GM04503 (cell line): ENCODE results near the gene ITGA11.

Source experiments
- DNase-seq: peaks from one replicate; pipeline ENCODE4 v3.0.0-alpha.2; 2012; ENCODE audit warnings: low read depth

ITGA11 gene

DNA sequence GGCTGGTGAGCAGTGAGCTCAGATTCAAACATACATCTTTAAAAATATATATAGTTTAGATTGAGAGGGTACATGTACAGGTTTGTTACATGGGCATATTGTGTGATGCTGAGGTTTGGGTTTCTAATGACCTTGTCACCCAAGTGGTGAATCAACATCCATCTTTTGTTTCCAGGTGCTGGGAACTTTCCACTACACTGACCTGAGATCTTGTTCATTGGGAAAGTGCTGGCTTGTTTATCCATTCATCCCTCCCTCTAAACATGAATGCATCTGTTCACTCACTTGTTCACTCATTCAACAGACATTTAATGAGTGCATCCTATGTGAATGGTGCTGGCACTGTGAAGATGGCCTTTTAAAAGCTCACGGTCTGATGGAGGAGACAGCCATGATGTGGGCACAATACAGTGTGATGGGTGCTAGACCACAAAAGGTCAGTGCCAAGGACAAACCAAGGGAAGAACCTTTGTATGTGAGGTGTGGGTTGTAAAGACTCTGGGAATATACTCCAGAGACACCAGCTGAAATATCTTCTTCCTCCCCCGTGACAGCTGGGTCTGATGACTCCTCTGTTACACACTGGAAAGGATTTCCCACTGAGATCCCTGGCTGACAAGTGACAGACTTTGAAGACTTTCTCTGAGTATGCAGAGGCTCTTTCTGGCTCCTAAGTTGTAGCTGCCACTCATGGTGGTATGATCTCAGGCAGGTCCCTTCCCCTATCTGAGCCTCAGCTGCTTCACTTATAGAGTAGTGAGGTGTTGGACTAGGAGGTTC, 16.2 kb upstream of the ITGA11 start:
- no peak for DNase-seq

DNA sequence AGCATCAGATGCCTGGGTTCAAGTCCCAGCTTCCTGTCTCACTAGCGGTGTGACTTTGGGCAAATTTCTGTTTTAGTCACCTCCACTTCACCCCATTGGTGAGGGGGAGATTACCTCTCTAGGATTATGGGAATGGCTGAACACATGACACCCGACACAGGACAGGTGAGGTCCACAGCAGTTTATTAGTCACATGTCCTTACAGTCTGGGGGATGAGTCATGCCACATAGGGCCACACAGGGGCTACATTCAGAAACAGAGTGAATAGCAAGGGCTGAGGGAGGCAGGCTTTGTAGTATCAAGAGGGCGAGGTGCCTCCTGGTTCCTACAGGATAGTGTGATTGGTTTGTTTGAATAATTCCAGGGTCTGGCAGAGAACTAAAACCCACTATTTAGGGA, 15.2 kb upstream of the ITGA11 start:
- DNase-seq: no peak

DNA sequence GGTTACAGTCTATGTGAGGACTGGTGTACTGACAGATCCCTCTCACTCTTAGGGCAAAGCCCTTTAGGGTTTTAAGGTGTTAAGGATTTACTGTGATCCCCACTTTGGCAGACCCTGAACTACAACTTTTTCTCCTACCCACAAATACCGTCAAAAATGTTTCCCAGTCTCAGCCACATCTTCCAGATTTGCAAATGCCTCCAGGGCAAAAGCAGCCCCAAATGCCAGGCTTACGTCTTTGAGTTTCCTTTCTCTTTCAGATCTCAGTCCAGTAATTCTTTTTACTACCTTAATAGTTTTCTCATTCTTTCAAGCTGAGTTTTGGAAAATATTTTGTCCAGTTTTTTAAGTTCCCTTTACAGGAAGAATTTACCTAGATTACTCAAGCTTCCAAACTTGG, 13.4 kb upstream of the ITGA11 start:
- DNase-seq: no peak

DNA sequence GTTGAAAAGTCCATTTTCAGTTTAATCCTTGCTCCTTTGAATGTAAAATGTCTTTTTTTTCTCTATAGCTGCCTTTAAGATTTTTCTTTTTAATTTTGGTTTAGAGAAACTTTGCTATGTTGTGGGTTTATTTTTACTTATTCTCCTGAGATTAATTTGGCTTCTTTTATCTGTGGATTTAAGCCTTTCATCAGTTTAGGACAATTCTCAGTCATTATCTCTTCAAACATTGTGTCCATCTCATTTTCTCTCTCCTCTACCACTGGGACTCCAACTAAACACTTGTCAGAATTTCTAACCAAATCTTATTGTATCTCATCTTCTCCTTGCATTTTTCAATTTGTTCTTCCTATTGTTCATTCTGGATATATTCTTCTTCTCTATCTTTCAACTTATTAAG, 12.4 kb upstream of the ITGA11 start:
- DNase-seq: no peak

DNA sequence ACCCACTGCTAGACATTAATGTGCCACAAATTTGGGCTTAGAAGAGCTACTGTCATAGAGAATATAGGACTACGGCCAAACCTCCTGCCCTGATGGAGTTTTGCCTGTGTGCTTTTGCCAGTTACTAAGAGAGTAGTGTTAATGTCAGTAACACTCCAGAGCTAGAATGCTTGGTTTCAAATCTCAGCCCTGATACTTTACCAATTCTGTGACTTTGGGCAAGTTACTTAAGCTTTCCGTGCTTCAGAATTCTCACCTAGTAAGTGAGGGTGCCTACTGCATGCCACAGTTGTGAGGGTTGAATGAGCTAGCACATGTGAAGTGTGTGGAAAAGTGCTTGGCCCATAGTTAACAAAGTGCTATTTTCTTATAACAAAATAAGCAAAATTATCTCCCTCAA, 10.9 kb upstream of the ITGA11 start:
- no peak for DNase-seq

DNA sequence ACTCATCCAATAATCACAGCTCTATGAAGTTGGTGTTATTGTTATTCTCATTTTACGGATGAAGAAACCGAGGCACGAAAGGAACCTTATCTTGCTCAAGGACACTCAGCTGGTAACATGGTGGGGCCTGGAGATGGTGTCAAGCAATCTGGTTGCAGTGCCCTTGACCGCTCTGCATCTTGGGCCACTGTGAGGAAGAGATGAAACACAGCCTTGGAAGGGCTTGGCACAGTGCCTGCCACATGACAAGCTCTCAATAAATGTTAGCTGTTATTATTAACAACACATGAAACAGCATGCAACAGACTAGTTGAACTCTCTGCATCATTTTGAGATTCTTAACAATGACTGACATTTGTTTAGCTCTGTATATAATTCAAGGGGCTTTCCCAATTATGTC, 10.1 kb upstream of the ITGA11 start:
- no peak for DNase-seq

DNA sequence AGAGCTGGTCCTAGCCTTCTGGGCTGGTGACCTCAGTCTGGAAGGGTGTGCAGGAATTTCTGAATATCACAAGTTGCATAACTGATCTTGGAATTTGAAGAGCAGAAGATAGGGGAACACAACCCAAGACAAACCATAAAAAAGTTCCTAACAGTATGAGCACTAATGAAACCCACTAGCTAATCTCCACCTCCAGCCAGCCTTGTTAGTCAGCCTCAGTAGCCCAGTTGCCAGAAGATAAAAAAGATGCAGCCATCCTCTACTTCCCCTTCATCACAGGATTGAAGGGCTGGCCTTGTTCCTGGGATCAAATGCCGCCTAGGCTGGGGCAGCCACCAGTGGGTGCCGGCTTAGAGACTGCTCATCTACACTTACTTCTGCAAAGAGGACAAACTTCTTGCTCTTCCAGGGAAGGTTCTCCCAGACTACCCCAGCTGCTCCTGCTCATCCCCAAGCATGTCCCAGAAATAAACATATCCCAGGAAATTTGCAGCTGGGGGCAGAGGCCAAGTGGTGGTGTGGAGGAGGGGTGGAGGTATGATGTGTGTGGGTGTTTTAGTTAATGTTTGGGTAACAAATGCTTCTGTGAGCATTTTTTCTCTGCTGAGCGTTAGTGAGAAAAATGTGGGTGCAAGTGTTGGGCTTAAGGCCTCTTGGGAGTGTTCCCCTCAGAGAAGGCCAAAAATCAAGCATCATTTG, 9.2 kb upstream of the ITGA11 start:
- no peak for DNase-seq

DNA sequence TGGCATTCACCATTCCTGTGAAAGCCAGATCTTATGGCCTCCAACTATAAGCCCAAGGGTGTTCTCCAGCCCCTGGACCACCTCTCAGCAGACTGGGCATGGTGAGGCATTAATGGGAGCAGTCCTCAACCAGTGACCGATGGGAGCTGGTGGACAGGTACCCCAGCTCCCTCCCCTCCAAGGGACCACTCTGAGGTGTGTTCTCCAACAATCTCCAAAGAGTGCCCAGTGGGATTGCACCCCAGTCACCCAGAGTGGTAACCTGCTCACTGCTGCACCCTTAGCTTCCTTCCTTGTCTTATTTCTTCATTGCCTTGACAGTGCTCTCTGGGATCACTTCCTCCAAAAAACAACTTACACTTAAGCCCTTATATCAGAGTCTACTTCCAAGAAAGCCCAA, 8.2 kb upstream of the ITGA11 start:
- no peak for DNase-seq

DNA sequence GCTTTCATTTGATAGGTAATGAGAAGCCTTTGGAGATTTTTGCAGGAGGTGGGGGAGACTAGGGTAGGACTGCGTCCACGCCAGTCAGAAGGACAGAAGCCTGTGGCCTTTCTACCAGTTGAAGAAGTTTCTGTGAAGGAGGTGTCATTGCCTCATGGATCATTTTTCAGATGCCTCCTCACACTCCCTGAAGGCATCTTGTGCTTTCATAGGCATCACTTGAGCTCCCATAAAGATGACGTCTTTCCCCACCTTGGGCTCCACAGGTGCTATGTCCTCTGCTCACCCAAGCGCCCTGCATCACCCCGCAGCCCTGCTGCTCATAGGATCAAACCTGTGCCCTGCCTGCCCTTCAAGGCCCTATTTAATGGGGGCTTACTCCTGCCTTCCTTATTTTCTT, 7.5 kb upstream of the ITGA11 start:
- no peak for DNase-seq

DNA sequence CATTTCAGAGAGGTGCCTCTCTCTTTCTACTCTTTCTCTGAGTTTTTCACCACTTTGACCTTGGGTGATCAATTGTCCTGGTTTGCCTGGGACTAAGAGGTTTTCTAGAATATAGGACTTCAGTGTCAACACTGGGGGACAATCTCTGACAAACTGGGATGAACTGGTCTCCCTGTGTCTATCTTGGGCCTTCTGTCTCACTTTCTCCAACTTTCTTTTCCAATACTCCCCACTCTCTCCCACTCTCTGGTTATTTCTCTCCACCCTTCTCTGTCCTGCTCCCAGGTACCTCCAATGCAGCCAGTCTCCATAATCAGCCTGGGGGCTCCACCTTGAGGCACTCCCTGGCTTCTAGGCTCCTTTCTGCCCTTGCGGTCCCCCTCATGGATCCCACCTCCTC, 4.7 kb upstream of the ITGA11 start:
- no peak for DNase-seq

DNA sequence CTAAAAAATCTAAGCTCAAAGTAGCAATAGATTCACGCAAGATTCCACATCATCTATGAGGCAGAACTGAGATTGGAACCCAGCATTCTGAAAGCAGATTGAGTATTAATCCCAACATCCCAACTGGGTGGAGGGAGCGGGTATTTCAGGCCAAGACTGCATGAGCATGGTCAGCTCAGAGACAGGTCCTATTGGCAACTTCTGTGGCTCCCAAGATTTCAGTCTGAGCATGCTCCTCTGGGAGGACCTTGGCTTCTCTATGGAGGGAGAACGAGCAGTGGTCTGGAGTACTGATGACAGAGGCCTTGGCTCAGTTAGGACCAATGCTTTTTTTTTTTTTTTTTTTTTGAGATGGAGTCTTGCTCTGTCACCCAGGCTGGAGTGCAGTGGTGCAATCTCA, 4.0 kb upstream of the ITGA11 start:
- DNase-seq: no peak

DNA sequence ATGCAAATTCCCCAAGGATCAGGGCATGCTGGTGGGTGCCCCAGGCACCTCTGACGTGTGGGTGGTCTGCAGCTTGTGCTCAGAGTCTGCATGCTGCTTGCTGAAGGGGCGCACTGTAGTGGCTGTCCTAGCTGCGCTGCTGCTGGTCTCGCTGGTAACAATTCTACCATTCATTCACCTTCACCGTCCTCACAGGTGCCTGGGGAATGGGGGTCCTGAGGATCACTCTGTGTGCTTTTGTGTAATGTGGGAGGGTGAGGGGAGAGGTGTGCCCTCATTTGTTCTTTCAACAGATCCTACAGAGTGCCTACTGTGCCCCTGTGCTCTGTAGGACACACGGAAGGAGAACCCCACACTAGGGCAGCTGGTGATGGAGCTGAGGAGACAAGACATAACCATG, 2.1 kb upstream of the ITGA11 start:
- DNase-seq: no peak

DNA sequence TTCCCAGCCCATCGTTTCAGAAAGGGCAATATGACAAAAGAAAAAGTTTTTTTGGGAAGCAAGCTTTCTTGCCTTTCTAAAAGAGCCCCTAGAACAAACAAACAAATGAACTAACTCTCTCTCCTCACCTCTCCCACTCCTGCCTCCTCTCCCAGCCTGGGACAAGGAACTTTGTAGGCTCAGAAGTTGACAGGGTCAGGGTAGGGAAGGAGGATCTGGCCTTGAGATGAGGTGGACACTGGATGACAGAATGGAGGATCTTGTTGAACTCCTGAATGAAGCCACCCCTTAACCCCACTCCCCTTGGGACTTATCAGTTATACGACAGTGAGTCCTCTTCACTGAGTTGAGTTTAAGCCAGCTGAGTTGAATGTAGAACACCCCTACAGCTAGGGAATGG, 1.6 kb upstream of the ITGA11 start:
- DNase-seq: no peak

DNA sequence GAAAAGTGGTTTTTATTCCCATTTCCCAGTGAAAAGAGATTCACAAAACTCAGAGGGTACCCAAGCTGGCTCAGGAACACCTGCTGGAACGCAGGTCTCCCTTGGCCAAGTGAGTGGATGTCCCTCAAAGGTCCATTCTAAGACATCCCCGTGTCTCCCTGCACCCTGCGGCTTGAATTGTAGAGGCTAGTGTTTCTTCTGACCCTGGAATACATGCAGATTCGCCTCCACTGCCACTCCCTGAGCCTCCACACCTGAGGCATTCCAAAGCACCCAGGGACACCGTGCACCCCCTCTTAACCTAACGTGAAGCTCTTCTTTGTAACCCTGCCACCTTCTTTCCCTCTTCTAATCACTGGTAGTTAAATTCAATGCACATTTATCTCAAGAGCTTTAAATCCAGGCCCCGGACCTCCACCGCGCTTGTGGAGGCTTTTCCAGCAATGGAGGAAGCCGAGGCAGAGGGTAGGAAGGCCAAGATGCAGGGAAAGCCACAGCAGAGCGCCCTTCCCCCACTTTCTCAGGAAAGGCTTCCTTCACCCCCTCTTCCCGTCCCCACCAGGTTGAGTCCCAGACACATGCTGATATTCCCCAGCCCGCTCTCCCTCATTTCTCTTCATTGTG, 590 bp upstream of the ITGA11 start:
- no peak for DNase-seq

DNA sequence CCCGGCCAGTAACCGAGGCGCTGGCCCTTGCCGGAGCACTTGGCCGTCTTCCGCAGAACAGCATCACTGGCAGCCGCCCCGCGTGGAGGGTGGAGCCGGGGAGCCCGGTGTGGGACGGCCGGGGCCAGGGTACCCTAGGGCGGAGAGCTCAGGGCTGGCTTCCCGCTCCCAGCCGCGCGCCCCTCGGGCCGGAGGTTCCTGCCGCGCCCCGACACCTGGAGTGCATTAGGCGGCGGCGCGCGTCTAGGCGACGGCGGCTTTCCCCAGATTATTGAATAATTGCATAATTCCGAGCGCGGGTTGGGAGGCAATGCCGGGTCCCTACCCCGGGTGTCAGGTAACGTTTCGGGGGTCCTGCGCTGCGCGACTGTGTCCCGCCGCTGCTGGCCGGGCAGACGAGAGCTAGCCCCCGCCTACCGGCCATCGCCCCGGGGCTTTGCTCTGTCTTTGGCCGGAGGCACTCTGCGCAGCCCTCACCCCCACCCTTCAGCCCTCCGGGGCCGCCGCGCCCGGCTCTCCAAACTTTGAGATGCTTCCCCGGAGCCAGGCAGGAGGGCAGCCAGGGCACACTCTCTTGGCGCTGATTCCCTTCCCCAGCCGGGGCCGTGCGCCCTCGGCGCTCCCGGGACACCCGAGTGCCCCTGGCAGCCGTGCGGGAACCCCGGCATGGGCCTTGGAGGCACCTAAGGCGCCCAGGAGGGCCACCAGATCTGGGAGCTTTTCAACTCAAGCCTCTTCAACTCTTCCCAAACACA, 749 bp downstream of the ITGA11 start:
- DNase-seq: no peak

DNA sequence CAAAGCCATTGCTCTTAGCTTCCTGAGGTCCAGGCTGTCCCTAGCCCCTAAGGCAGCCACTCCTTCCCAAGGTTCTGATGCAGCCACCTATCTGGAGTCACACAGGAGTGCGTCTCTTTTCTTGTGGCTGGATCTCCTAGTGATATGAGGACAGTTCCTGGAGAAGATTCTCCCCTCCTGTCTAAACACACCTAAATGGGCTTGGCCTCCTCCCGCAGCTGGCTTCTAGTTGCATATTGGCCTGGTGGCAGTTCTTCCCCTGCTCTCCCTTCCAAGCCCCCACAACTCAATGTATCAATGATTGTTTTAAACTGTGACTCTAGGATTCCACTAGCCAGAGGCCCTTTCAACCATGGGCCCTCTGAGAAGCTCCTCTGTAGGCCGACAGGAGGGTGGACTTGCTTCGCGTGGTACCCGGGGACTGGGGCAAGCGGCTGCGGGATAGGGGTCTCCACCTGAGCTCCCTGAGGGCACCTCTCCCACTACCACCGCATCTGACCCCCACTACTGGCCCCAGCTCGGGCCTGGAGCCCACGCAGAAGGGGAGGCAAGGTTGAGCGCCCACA, 1.4 kb downstream of the ITGA11 start:
- no peak for DNase-seq

DNA sequence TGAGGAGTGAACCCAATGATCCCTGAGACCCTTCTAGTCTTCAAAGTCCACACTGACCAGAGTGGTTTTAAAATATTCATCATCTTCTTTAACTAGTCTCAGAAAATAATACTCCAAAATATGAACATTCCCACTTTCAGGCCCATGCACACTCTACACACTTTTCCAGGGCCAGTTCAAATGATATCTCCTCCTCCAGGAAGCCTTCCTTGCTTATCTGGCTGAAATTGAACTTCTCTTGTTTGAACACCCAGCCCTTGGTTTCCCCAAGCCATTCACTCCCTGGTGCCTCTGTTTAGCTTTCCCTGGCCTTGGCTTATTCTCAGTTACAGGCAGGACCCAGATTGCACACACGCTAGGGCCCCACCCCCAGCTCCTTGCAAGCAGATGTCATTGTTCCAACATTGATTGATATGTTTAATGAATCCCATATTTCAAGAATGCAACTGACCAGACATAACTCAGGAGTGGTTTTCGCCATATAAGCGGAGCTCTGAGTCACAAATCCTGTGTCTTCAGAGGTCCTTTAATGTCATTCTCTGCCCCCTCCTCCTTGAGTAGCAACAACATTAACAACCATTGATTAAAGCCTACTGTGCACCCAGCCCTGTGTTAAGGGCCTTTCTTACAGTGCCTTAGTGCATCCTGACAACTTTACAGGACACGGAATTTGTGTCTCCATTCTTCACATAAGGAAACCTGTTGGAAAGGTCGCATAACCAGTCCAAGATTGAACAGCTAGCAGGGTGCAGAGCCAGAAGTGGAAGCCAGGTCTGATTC, 2.1 kb downstream of the ITGA11 start:
- no peak for DNase-seq

DNA sequence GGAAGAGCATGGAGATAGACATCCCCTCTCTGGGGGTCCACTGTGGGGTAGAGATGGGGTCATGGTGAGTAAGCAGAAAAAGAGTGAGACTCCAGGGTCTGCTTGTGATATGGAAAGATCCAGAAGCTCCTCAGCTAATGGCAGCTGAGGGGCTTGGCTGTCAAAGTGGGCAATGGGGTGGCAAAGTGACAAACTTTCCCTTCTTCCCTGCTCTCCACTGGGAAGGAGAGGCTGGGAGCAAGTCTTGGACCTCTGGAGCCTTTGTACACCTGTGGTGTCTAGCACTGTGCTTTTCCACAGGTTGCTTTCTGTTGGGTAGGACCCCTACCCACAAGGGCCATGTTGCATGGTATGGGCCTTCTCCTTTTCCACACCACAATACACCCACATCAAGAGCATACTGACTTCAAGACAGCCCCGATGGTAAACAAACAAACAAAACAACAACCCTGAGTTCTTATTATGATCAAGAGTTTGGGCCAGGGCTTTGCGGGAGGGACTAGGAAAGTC, 3.5 kb downstream of the ITGA11 start:
- no peak for DNase-seq

DNA sequence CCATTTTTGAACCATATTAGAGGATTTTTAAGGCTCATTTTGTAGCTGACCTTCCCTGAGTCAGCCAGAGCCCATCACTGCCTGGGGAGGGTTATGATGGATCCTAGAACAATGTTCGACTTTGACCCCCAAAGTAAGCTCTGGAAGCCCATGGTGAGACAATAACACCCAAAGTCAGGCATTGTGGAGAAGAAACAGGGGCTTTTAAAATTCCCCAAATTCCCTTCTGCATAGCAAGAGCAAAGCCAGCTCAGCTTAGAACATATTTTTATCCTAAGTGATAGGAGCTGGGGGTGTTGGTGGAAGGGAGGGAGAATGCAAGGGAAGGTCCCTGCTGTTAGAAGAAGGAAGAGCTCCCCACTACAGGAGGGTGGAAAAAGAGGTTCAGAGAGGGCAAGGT, 4.0 kb downstream of the ITGA11 start:
- no peak for DNase-seq

DNA sequence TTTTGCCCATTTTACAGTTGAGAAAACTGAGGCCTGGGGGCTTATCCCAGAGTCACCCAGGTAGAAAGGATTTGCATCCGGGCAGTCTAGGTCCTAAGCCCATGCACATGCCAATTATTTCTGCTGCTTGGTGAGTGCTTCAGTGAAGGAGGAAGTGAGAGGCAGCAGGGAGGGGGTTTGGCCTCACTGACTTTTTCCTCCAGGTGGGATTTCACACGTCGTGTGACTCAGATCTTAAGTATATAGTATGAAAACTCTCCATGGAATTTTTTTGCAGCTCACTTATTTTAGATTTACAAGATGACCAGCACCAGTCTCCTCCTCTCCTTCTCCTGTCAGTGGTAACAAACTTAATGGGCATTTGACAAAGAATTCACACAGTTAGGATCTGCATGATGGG, 4.6 kb downstream of the ITGA11 start:
- DNase-seq: no peak

DNA sequence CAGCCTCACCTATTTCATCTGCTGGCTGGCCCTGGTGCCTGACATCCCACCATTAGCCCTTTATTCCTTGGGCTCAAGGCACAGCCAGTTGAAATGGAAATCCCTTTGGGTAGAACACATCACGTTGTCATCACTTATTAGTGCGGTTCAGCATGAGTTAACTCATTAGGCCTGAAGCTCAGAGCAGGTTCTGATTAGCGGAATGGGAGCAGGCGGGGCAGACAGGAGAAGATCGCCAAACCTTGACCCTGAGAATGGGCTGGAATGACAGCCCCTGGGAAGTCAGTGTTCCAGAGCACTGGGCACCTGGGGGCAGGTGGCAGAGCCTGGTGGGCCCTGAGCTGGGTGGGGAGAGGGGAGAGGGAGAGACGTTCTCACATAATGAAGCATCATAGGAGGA, 5.8 kb downstream of the ITGA11 start:
- no peak for DNase-seq
